ENCODE data around the gene PKD1L1. TPM values are rescaled to one million over a fixed set of nuclear protein-coding genes. Genes with fewer than 3 reads are reported as not detected.

Gene PKD1L1
- total RNA-seq, 1 experiment from 2014 or later: 0.07 TPM

GRCh38 chr7:47931005-47932004, 17.0 kb downstream of the PKD1L1 start:
- Mint-ChIP-seq H3K36me3 (peaks cover under 1% of the 10 kb centered on the region; the same call in 1 of the 2 replicates), H3K4me3 (no peak overlapping the region), H3K27ac (no peak overlapping the region), H3K9me3 (peaks cover 10% of the 10 kb centered on the region), H3K4me1 (peaks cover 6% of the 10 kb centered on the region), H3K27me3 (ENCODE audit: low read depth) (no peaks in the 10 kb centered on the region; the same call in 1 of the 2 replicates)
- ChIA-PET CTCF (interaction anchor here (1.2 kb wide), 1 partner anchor 14 kb away, joined by 5 read pairs; no protein-coding TSS in a partner anchor), POLR2A (no interaction called here)
- ATAC-seq (no peak), DNase-seq (ENCODE audit: low spot score) (no peak)
- TF ChIP-seq GABPB1 (CRISPR knock-in tag; IDR thresholded peaks at IDR 0.05) (no peak), CREB1 (CRISPR knock-in tag; IDR thresholded peaks at IDR 0.05) (no peak), ZNF423 (CRISPR knock-in tag; IDR thresholded peaks at IDR 0.05) (no peak), ZNF263 (CRISPR knock-in tag; IDR thresholded peaks at IDR 0.05; ENCODE audit: low read depth) (no peak), MAX (CRISPR knock-in tag; IDR thresholded peaks at IDR 0.05) (no peak), ZNF532 (CRISPR knock-in tag; IDR thresholded peaks at IDR 0.05; ENCODE audit: borderline replicate concordance) (no peak), PRDM15 (CRISPR knock-in tag; IDR thresholded peaks at IDR 0.05) (no peak), ESRRA (CRISPR knock-in tag; IDR thresholded peaks at IDR 0.05; ENCODE audit: borderline replicate concordance) (no peak)

- no peak overlapping the region for H3K4me3 Mint-ChIP-seq
- H3K36me3 Mint-ChIP-seq: peaks cover 19% of the 10 kb centered on the region
- H3K9me3 Mint-ChIP-seq: peaks cover 56% of the 10 kb centered on the region
- POLR2A ChIA-PET: no interaction called here
- peaks cover 6% of the 10 kb centered on the region for H3K4me1 Mint-ChIP-seq
- CTCF ChIA-PET: no interaction called here
- DNase-seq (ENCODE audit: low spot score) (no peak), ATAC-seq (no peak)
- H3K27me3 Mint-ChIP-seq (ENCODE audit: low read depth): no peaks in the 10 kb centered on the region; the same call in 1 of the 2 replicates
- no peak overlapping the region for H3K27ac Mint-ChIP-seq
- no peak for TF ChIP-seq GRHL2 (CRISPR knock-in tag; IDR thresholded peaks at IDR 0.05; ENCODE audit: insufficient replicate concordance, severe bottlenecking)
- no peak for TF ChIP-seq KAT7 (CRISPR knock-in tag; IDR thresholded peaks at IDR 0.05; ENCODE audit: borderline replicate concordance)
- TF ChIP-seq CREM (CRISPR knock-in tag; IDR thresholded peaks at IDR 0.05): no peak
- no peak for TF ChIP-seq OVOL2 (CRISPR knock-in tag; IDR thresholded peaks at IDR 0.05; ENCODE audit: borderline replicate concordance)
- no peak for TF ChIP-seq ATF2 (CRISPR knock-in tag; IDR thresholded peaks at IDR 0.05; ENCODE audit: borderline replicate concordance, low read depth)
- TF ChIP-seq ERG (CRISPR knock-in tag; IDR thresholded peaks at IDR 0.05): no peak
- no peak for TF ChIP-seq ZBTB21 (CRISPR knock-in tag; IDR thresholded peaks at IDR 0.05; ENCODE audit: borderline replicate concordance)
- no peak for TF ChIP-seq PRRX2 (CRISPR knock-in tag; IDR thresholded peaks at IDR 0.05)
- no peak for TF ChIP-seq ZNF232 (CRISPR knock-in tag; IDR thresholded peaks at IDR 0.05)
- no peak for TF ChIP-seq NR2C2 (CRISPR knock-in tag; IDR thresholded peaks at IDR 0.05)
- no peak for TF ChIP-seq ZNF396 (CRISPR knock-in tag; IDR thresholded peaks at IDR 0.05; ENCODE audit: borderline replicate concordance)
- TF ChIP-seq PREB (CRISPR knock-in tag; IDR thresholded peaks at IDR 0.05; ENCODE audit: borderline replicate concordance): no peak
These were observed 24.0 kb downstream of the PKD1L1 start for GRCh38 chr7:47924266-47924665.
